Right lobe of liver (tissue), 4 donors: ENCODE results near the gene WFDC8.

Experiments used
- CTCF ChIP-seq, 4 donors: fragments of 200-600 bp in 3 of 4; fragments of 450-650 bp in 1 of 4; IDR thresholded peaks; one replicate each; pipeline versions ENCODE4 v1.5.1 to v1.8.0; 2016 to 2022; ENCODE audit warnings: antibody characterized with exemption in 4 of 4, mild to moderate bottlenecking in 2 of 4
- POLR2A ChIP-seq: fragments of 450-650 bp; IDR thresholded peaks from one replicate; pipeline ENCODE4 v1.6.1; 2017; ENCODE audit warnings: antibody characterized with exemption, mild to moderate bottlenecking
- donor health status: DM: no; HTN: no; CAD: no.
- donor health status: DM: no; HTN: no; CAD: no.
- donor health status: DM: no; HTN: yes; CAD: no.

GRCh38 chr20:45518282-45518681, 60.8 kb downstream of the WFDC8 start:
- TF ChIP-seq CTCF (IDR thresholded peaks at IDR 0.05) (no peak), POLR2A (no peak)
